Keratinocyte (primary cell): Measurements from ENCODE around the gene ITGA3. TPM values are rescaled to one million over a fixed set of nuclear protein-coding genes. Genes with fewer than 3 reads are reported as not detected.

Experiments used
- DNase-seq: peaks from one replicate; pipeline ENCODE4 v3.0.0-alpha.2; 2011; ENCODE audit warnings: low read depth, missing footprints, low spot score
- FAIRE-seq: peaks from 2 replicates; lab custom pipeline; 2011; peaks lifted over from hg19 to GRCh38; lab: Jason Lieb, UNC
- H2AFZ ChIP-seq: 2 replicates; pipeline ENCODE4 v1.6.0; 2012; ENCODE audit warnings: low read length, control low read depth, inconsistent platforms; ENCODE audit not compliant: control insufficient read depth
- H3K27ac ChIP-seq: 2 replicates; pipeline ENCODE4 v1.5.1; 2011; ENCODE audit warnings: low read length; ENCODE audit not compliant: control insufficient read depth, insufficient read depth
- H3K27me3 ChIP-seq: 3 replicates; pipeline ENCODE4 v1.6.0; 2011; ENCODE audit warnings: low read length; ENCODE audit not compliant: control insufficient read depth, insufficient read depth; ENCODE audit errors: extremely low read depth
- H3K36me3 ChIP-seq, 2 experiments: 2 replicates in 1 of 2; 3 replicates in 1 of 2; pipeline ENCODE4 v1.5.1; 2011; ENCODE audit warnings: low read length in 2 of 2, mild to moderate bottlenecking in 1 of 2; ENCODE audit not compliant: control insufficient read depth in 2 of 2, insufficient read depth in 2 of 2; ENCODE audit errors: extremely low read depth in 1 of 2
- H3K4me1 ChIP-seq: 3 replicates; pipeline ENCODE4 v1.5.1; 2011; ENCODE audit warnings: low read length; ENCODE audit not compliant: control insufficient read depth, insufficient read depth; ENCODE audit errors: extremely low read depth
- H3K4me2 ChIP-seq: 3 replicates; pipeline ENCODE4 v1.6.0; 2011; ENCODE audit warnings: low read depth, low read length; ENCODE audit not compliant: control insufficient read depth, insufficient read depth; ENCODE audit errors: extremely low read depth
- H3K4me3 ChIP-seq, 3 experiments: fragments of 200-600 bp in 1 of 3; sonication (generic) in 1 of 3; 2 replicates in 2 of 3; 3 replicates in 1 of 3; pipeline ENCODE4 v1.5.1; 2011 to 2016; ENCODE audit warnings: low read length in 3 of 3, mild to moderate bottlenecking in 3 of 3, control low read depth in 2 of 3, inconsistent platforms in 1 of 3, low read depth in 1 of 3, mixed read lengths in 1 of 3, mixed run types in 1 of 3, moderate library complexity in 1 of 3; ENCODE audit not compliant: control insufficient read depth in 2 of 3, insufficient read depth in 2 of 3; ENCODE audit errors: extremely low read depth in 1 of 3
- H3K79me2 ChIP-seq: 2 replicates; pipeline ENCODE4 v1.6.0; 2012; ENCODE audit warnings: low read length; ENCODE audit not compliant: control insufficient read depth, insufficient read depth
- H3K9ac ChIP-seq: 3 replicates; pipeline ENCODE4 v1.6.0; 2011; ENCODE audit warnings: low read length; ENCODE audit not compliant: control insufficient read depth, insufficient read depth; ENCODE audit errors: extremely low read depth
- H3K9me1 ChIP-seq: 3 replicates; pipeline ENCODE4 v1.6.0; 2011; ENCODE audit warnings: low read length; ENCODE audit not compliant: control insufficient read depth, insufficient read depth; ENCODE audit errors: extremely low read depth
- H3K9me3 ChIP-seq: 2 replicates; pipeline ENCODE4 v1.5.1; 2012; ENCODE audit warnings: low read depth, low read length; ENCODE audit not compliant: control insufficient read depth
- H4K20me1 ChIP-seq: 3 replicates; pipeline ENCODE4 v1.6.0; 2011; ENCODE audit warnings: low read length; ENCODE audit not compliant: control insufficient read depth, insufficient read depth; ENCODE audit errors: extremely low read depth
- CTCF ChIP-seq, 3 experiments: IDR thresholded peaks in 1 of 3; conservative IDR thresholded peaks in 1 of 3; optimal IDR thresholded peaks in 1 of 3; 2 replicates in 2 of 3; 3 replicates in 1 of 3; pipeline versions ENCODE3 to v1.5.1; 2011; ENCODE audit warnings: low read length in 3 of 3, mild to moderate bottlenecking in 3 of 3, moderate library complexity in 2 of 3, control low read depth in 1 of 3, inconsistent platforms in 1 of 3; ENCODE audit not compliant: insufficient read depth in 2 of 3; ENCODE audit errors: extremely low read depth in 1 of 3
- EZH2 ChIP-seq: IDR thresholded peaks from one replicate; pipeline ENCODE4 v1.6.1; 2012; ENCODE audit warnings: inconsistent platforms, mild to moderate bottlenecking, low read length, moderate library complexity
- dilution Hi-C: fragments of 300-500 bp; cut with MboI; formaldehyde crosslinking; loops from one replicate; pipeline ENCODE4 v1.7.0; 2020; ENCODE audit warnings: low sequenced_read_pairs; ENCODE audit not compliant: extremely low pct_ligation_motif_present
- polyA plus RNA-seq, 5 experiments: library from polyadenylated mRNA; depleted of rRNA in 3 of 5; stranded (reverse) in 3 of 5; stranded (forward) in 1 of 5; unstranded in 1 of 5; fragments of >200 nt; gene quantifications; 1 replicate in 1 of 5; 2 replicates in 3 of 5; 3 replicates in 1 of 5; pipeline versions ENCODE4 v1.2.1 to v1.2.3, GENCODE V29; 2011 to 2012; ENCODE audit warnings: missing spikeins in 2 of 5, low read depth in 1 of 5, low replicate concordance in 1 of 5

The ITGA3 gene
- polyA plus RNA-seq, 1 donor (not counting 4 experiments of a cell fraction or from before 2014, with no cell fraction given) = 427 TPM

GRCh38 chr17:50056217-50056960 lies 479 bp downstream of the ITGA3 start:
- FAIRE-seq (no peak), DNase-seq (no peak)
- peaks cover 3% of the 10 kb centered on the region for H3K9me1 ChIP-seq
- H3K9ac ChIP-seq = peak overlapping the region; percentile 94
- peaks cover 2% of the 10 kb centered on the region for H4K20me1 ChIP-seq
- peak overlapping the region; percentile 82 to 97 (median 86) for H3K4me3 ChIP-seq
- no peaks in the 10 kb centered on the region for H3K9me3 ChIP-seq
- peaks cover 53% of the 10 kb centered on the region for H3K79me2 ChIP-seq
- peaks cover 19 to 41% of the 10 kb centered on the region in 2 experiments for H3K36me3 ChIP-seq
- no peak overlapping the region for H2AFZ ChIP-seq
- H3K4me1 ChIP-seq = peaks cover 67% of the 10 kb centered on the region
- peak overlapping the region; percentile 90 for H3K4me2 ChIP-seq
- TF ChIP-seq CTCF (optimal IDR thresholded peaks at IDR 0.05 in 1 of 3, IDR thresholded peaks at IDR 0.05 in 1 of 3, conservative IDR thresholded peaks at IDR 0.05 in 1 of 3; ENCODE audit: extremely low read depth in 1 of 3, insufficient read depth in 2 of 3, low read length in 3 of 3) = peak in 2 of 3 experiments; percentile 41 to 48
- no peak for TF ChIP-seq EZH2
- no peaks in the 10 kb centered on the region for H3K27me3 ChIP-seq
- dilution Hi-C loops = no loop called here
- H3K27ac ChIP-seq = peak overlapping the region; percentile 91

GRCh38 chr17:50056961-50057330 lies 1.0 kb downstream of the ITGA3 start:
- no peak overlapping the region for H2AFZ ChIP-seq
- H3K27ac ChIP-seq = peak overlapping the region; percentile 91
- H3K4me1 ChIP-seq = peaks cover 65% of the 10 kb centered on the region
- peaks cover 3% of the 10 kb centered on the region for H3K9me1 ChIP-seq
- dilution Hi-C loops = no loop called here
- FAIRE-seq (no peak), DNase-seq (no peak)
- H3K36me3 ChIP-seq = peaks cover 19 to 41% of the 10 kb centered on the region in 2 experiments
- H3K9ac ChIP-seq = peak overlapping the region; percentile 94
- H3K4me2 ChIP-seq = peak overlapping the region; percentile 90
- H3K79me2 ChIP-seq = peaks cover 55% of the 10 kb centered on the region
- no peaks in the 10 kb centered on the region for H3K9me3 ChIP-seq
- no peaks in the 10 kb centered on the region for H3K27me3 ChIP-seq
- H3K4me3 ChIP-seq = peak overlapping the region; percentile 82 to 97 (median 86)
- no peak for TF ChIP-seq EZH2
- no peak for TF ChIP-seq CTCF (optimal IDR thresholded peaks at IDR 0.05 in 1 of 3, IDR thresholded peaks at IDR 0.05 in 1 of 3, conservative IDR thresholded peaks at IDR 0.05 in 1 of 3; ENCODE audit: extremely low read depth in 1 of 3, insufficient read depth in 2 of 3, low read length in 3 of 3)
- peaks cover 4% of the 10 kb centered on the region for H4K20me1 ChIP-seq
